GM21529 (cell line): ENCODE measurements around the gene ZNF668.
"Not testable (repeated sequence)": the region's sequence is repeated elsewhere in the genome, so short reads cannot be mapped to it uniquely, and the experiment has no call there.

Source experiments
- ATAC-seq: cut with Tn5 transposase; IDR thresholded peaks from one replicate; pipeline ENCODE4 v1.9.1; 2021; ENCODE audit not compliant: unreplicated experiment

Gene ZNF668

GRCh38 chr16:31016018-31016417 lies 58.0 kb downstream of the ZNF668 start:
- no peak for ATAC-seq

- ATAC-seq, result not testable (repeated sequence)
Observed at GRCh38 chr16:31013292-31013691, 60.7 kb downstream of the ZNF668 start.

- not testable (repeated sequence) for ATAC-seq
Observed at GRCh38 chr16:31011815-31012214, 62.2 kb downstream of the ZNF668 start.
